H9 (cell line): ENCODE measurements around the gene TMEM17. TPM values are rescaled to one million over a fixed set of nuclear protein-coding genes. Genes with fewer than 3 reads are reported as not detected.

Experiments
- DNase-seq: peaks from one replicate; pipeline ENCODE4 v3.0.0-alpha.2; 2017
- H2AFZ ChIP-seq: one replicate; pipeline ENCODE4 v1.6.1; 2013; ENCODE audit warnings: mild to moderate bottlenecking, low read length, control low read depth, moderate library complexity
- H2AK5ac ChIP-seq: 2 replicates; pipeline ENCODE4 v1.6.1; 2013; ENCODE audit warnings: low read length, control low read depth, mixed read lengths; ENCODE audit not compliant: insufficient read length
- H2BK120ac ChIP-seq: one replicate; pipeline ENCODE4 v1.6.1; 2013; ENCODE audit warnings: low read depth, mild to moderate bottlenecking, low read length, control low read depth, inconsistent platforms; ENCODE audit not compliant: poor library complexity, severe bottlenecking
- H2BK12ac ChIP-seq: 2 replicates; pipeline ENCODE4 v1.6.1; 2013; ENCODE audit warnings: low read length, control low read depth, mixed read lengths, low read depth; ENCODE audit not compliant: insufficient read length
- H2BK15ac ChIP-seq: 2 replicates; pipeline ENCODE4 v1.6.1; 2013; ENCODE audit warnings: low read depth, low read length, control low read depth
- H2BK20ac ChIP-seq: one replicate; pipeline ENCODE4 v1.6.1; 2013; ENCODE audit warnings: low read depth, mild to moderate bottlenecking, low read length, control low read depth, inconsistent platforms; ENCODE audit not compliant: poor library complexity, severe bottlenecking
- H2BK5ac ChIP-seq: 2 replicates; pipeline ENCODE4 v1.6.1; 2013; ENCODE audit warnings: low read length, control low read depth, mixed read lengths; ENCODE audit not compliant: insufficient read length
- H3K14ac ChIP-seq: 2 replicates; pipeline ENCODE4 v1.6.1; 2013; ENCODE audit warnings: low read length, control low read depth; ENCODE audit not compliant: insufficient read depth
- H3K18ac ChIP-seq: 2 replicates; pipeline ENCODE4 v1.6.1; 2013; ENCODE audit warnings: low read depth, mild to moderate bottlenecking, mixed read lengths, low read length, control low read depth; ENCODE audit not compliant: insufficient read length
- H3K23ac ChIP-seq: 2 replicates; pipeline ENCODE4 v1.6.1; 2013; ENCODE audit warnings: low read length, control low read depth, mixed read lengths, low read depth; ENCODE audit not compliant: insufficient read length
- H3K23me2 ChIP-seq: 2 replicates; pipeline ENCODE4 v1.6.1; 2013; ENCODE audit warnings: low read depth, mild to moderate bottlenecking, mixed read lengths, low read length, control low read depth; ENCODE audit not compliant: insufficient read length, poor library complexity, severe bottlenecking
- H3K27ac ChIP-seq: 2 replicates; pipeline ENCODE4 v1.5.1; 2013; ENCODE audit warnings: low read length, control low read depth, mixed read lengths, low read depth; ENCODE audit not compliant: insufficient read length
- H3K27me3 ChIP-seq: 2 replicates; pipeline ENCODE4 v1.6.1; 2013; ENCODE audit warnings: low read length, control low read depth, inconsistent platforms; ENCODE audit not compliant: insufficient read depth
- H3K4ac ChIP-seq: 2 replicates; pipeline ENCODE4 v1.6.1; 2013; ENCODE audit warnings: low read depth, mild to moderate bottlenecking, control low read depth, inconsistent platforms, low read length, moderate library complexity
- H3K4me1 ChIP-seq: 2 replicates; pipeline ENCODE4 v1.6.1; 2013; ENCODE audit warnings: low read length, control low read depth, inconsistent platforms; ENCODE audit not compliant: insufficient read depth
- H3K4me2 ChIP-seq: 2 replicates; pipeline ENCODE4 v1.6.1; 2013; ENCODE audit warnings: low read length, control low read depth, mixed read lengths; ENCODE audit not compliant: insufficient read length, insufficient read depth
- H3K56ac ChIP-seq: 2 replicates; pipeline ENCODE4 v1.6.1; 2013; ENCODE audit warnings: low read depth, mild to moderate bottlenecking, mixed read lengths, low read length, control low read depth; ENCODE audit not compliant: insufficient read length
- H3K79me1 ChIP-seq: 2 replicates; pipeline ENCODE4 v1.6.1; 2013; ENCODE audit warnings: low read depth, mild to moderate bottlenecking, moderate library complexity, low read length, control low read depth, inconsistent platforms; ENCODE audit not compliant: insufficient read depth, poor library complexity, severe bottlenecking
- H3K79me2 ChIP-seq: 2 replicates; pipeline ENCODE4 v1.6.1; 2013; ENCODE audit warnings: low read length, control low read depth, inconsistent platforms; ENCODE audit not compliant: insufficient read depth
- H3K9ac ChIP-seq: 2 replicates; pipeline ENCODE4 v1.6.1; 2013; ENCODE audit warnings: low read length, control low read depth, mixed read lengths; ENCODE audit not compliant: insufficient read length; ENCODE audit errors: extremely low read depth
- H3K9me3 ChIP-seq: one replicate; pipeline ENCODE4 v1.6.1; 2013; ENCODE audit warnings: low read depth, low read length, inconsistent platforms; ENCODE audit not compliant: control insufficient read depth
- H3T11ph ChIP-seq: one replicate; pipeline ENCODE4 v1.6.1; 2013; ENCODE audit warnings: mild to moderate bottlenecking, low read length, control low read depth, inconsistent platforms
- H4K20me1 ChIP-seq: one replicate; pipeline ENCODE4 v1.6.1; 2013; ENCODE audit not compliant: control insufficient read depth, insufficient read length, insufficient read depth
- H4K5ac ChIP-seq: 2 replicates; pipeline ENCODE4 v1.6.1; 2013; ENCODE audit warnings: low read depth, mild to moderate bottlenecking, mixed read lengths, low read length, control low read depth; ENCODE audit not compliant: insufficient read length
- H4K8ac ChIP-seq: replicated peaks from 2 replicates; pipeline ENCODE4 v1.6.1; 2013; ENCODE audit warnings: low read length, control low read depth, mixed read lengths, low read depth; ENCODE audit not compliant: insufficient read length
- H4K91ac ChIP-seq: 2 replicates; pipeline ENCODE4 v1.6.1; 2013; ENCODE audit warnings: low read depth, mild to moderate bottlenecking, moderate library complexity, mixed read lengths, low read length, control low read depth; ENCODE audit not compliant: insufficient read length
- H3K27ac Mint-ChIP-seq, 3 experiments: 2 replicates in 2 of 3; 3 replicates in 1 of 3; pipeline ENCODE4 v1.8.0; 2020 to 2021; ENCODE audit warnings: mixed read lengths in 3 of 3, mild to moderate bottlenecking in 1 of 3, moderate library complexity in 1 of 3
- H3K27me3 Mint-ChIP-seq: 2 replicates; pipeline ENCODE4 v1.8.0; 2021; ENCODE audit warnings: low read depth, mild to moderate bottlenecking, moderate library complexity, mixed read lengths
- H3K36me3 Mint-ChIP-seq, 3 experiments: 2 replicates in 2 of 3; 3 replicates in 1 of 3; pipeline ENCODE4 v1.8.0; 2020 to 2021; ENCODE audit warnings: low read depth in 3 of 3, mixed read lengths in 3 of 3; ENCODE audit not compliant: insufficient read depth in 1 of 3
- H3K4me1 Mint-ChIP-seq, 2 experiments: 2 replicates each; pipeline ENCODE4 v1.8.0; 2020; ENCODE audit warnings: mixed read lengths in 2 of 2
- H3K4me3 Mint-ChIP-seq, 2 experiments: 2 replicates in 1 of 2; 3 replicates in 1 of 2; pipeline ENCODE4 v1.8.0; 2020 to 2021; ENCODE audit warnings: mild to moderate bottlenecking in 2 of 2, mixed read lengths in 2 of 2, moderate library complexity in 1 of 2
- H3K9me3 Mint-ChIP-seq, 2 experiments: 2 replicates in 1 of 2; 3 replicates in 1 of 2; pipeline ENCODE4 v1.8.0; 2020; ENCODE audit warnings: mild to moderate bottlenecking in 2 of 2, mixed read lengths in 2 of 2, moderate library complexity in 1 of 2
- CTCF ChIP-seq: fragments of 200-600 bp; sonication (generic); conservative IDR thresholded peaks from 3 replicates; pipeline ENCODE4 v1.8.0; 2021; ENCODE audit warnings: antibody characterized with exemption, mild to moderate bottlenecking
- WGBS: extraction: QIAGEN DNeasy Blood & Tissue Kit; methylation state at CpG from one replicate; pipeline ENCODE4 v1.1.7; 2013; ENCODE audit warnings: missing lambda C conversion rate, low lambda C conversion rate, mixed read lengths; ENCODE audit not compliant: insufficient read length; ENCODE audit errors: extremely low coverage; 5-methylcytosine and 5-hydroxymethylcytosine counted together
- total RNA-seq: library from RNA; stranded (reverse); gene quantifications from 2 replicates; pipeline ENCODE4 v1.2.1, GENCODE V29; 2021

Gene TMEM17
- total RNA-seq, 1 experiment from 2014 or later: 1.3 TPM

GRCh38 chr2:62467100-62467474 is 38.9 kb downstream of the TMEM17 start:
- Histone ChIP-seq H3K4me2 (no peak overlapping the region), H3K4ac (no peak overlapping the region), H3K56ac (no peak overlapping the region), H2AFZ (no peak overlapping the region), H3K18ac (no peak overlapping the region), H2BK120ac (no peak overlapping the region), H2AK5ac (no peak overlapping the region), H4K20me1 (no peaks in the 10 kb centered on the region), H2BK5ac (no peak overlapping the region), H3K9ac (no peak overlapping the region), H3K23ac (no peak overlapping the region), H4K8ac (no peak overlapping the region), H3K27me3 (no peaks in the 10 kb centered on the region), H2BK20ac (no peak overlapping the region), H3K9me3 (no peaks in the 10 kb centered on the region), H2BK12ac (no peak overlapping the region), H3K4me1 (peaks cover 13% of the 10 kb centered on the region; the same call in 1 of the 2 replicates), H3K14ac (no peak overlapping the region), H3K23me2 (no peaks in the 10 kb centered on the region), H4K5ac (no peak overlapping the region), H2BK15ac (no peak overlapping the region), H3T11ph (no peak overlapping the region), H3K79me1 (no peaks in the 10 kb centered on the region), H3K79me2 (no peaks in the 10 kb centered on the region), H3K27ac (no peak overlapping the region), H4K91ac (no peak overlapping the region)
- WGBS: no CpG with 5 or more reads among the region's 6 CpGs
- peaks cover 49 to 51% of the 10 kb centered on the region in 2 experiments for H3K4me1 Mint-ChIP-seq
- peaks cover 0 to 2% (median 0%) of the 10 kb centered on the region in 3 experiments; a peak in 3 of 7 replicates for H3K36me3 Mint-ChIP-seq
- DNase-seq: no peak
- 0 out of 5 replicates have a peak overlapping the region, but pooled peaks of 1 of the 2 experiments have one; percentile 41 for H3K4me3 Mint-ChIP-seq
- no peaks in the 10 kb centered on the region for H3K9me3 Mint-ChIP-seq
- no peaks in the 10 kb centered on the region; the same call in 1 of the 2 replicates for H3K27me3 Mint-ChIP-seq
- no peak overlapping the region for H3K27ac Mint-ChIP-seq
- TF ChIP-seq CTCF: no peak
